HG02588 (cell line): ENCODE data around the gene GAP43.

ENCODE experiments used
- ATAC-seq: cut with Tn5 transposase; IDR thresholded peaks from one replicate; pipeline ENCODE4 v1.9.1; 2021; ENCODE audit warnings: mild to moderate bottlenecking, moderate library complexity; ENCODE audit not compliant: unreplicated experiment

The GAP43 gene, protein sequence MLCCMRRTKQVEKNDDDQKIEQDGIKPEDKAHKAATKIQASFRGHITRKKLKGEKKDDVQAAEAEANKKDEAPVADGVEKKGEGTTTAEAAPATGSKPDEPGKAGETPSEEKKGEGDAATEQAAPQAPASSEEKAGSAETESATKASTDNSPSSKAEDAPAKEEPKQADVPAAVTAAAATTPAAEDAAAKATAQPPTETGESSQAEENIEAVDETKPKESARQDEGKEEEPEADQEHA

DNA sequence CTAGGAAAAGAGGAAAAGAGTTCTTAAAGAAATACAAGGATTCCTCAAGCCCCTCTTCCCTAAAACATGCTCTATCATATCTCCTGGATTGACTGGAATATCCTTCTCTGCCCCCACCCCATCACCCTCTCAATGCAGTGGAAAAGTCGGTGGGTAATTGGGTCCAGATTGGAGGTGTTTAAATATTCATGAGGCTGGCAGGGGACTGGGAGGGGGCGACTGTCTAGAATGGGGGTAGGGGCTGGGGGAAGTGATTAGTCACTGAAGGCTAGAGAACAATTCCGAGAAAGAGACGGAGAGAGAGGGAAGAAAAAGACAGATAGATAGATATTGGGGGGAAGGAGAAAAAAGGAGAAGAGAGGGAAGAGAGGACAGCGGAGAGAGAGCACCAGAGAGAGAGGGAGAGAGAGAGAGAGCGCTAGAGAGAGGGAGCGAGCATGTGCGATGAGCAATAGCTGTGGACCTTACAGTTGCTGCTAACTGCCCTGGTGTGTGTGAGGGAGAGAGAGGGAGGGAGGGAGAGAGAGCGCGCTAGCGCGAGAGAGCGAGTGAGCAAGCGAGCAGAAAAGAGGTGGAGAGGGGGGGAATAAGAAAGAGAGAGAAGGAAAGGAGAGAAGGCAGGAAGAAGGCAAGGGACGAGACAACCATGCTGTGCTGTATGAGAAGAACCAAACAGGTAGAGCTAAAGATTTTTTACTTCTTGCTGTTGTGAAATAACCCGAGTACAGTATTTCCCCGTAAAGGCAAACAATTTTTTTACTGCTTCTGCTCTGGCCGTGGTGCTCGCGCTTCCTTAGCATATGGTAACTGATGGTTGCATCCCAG, at the start of gene GAP43:
TSS of gene GAP43 (plus strand) at position 467 of the 825 bp plus-strand sequence. CDS start at position 647, 180 bp downstream.
- ATAC-seq: no peak

- ATAC-seq: no peak
Observed at GRCh38 chr3:115576325-115576875, 46.9 kb upstream of the GAP43 start.

- ATAC-seq: no peak
Observed at GRCh38 chr3:115577000-115577399, 46.3 kb upstream of the GAP43 start.

DNA sequence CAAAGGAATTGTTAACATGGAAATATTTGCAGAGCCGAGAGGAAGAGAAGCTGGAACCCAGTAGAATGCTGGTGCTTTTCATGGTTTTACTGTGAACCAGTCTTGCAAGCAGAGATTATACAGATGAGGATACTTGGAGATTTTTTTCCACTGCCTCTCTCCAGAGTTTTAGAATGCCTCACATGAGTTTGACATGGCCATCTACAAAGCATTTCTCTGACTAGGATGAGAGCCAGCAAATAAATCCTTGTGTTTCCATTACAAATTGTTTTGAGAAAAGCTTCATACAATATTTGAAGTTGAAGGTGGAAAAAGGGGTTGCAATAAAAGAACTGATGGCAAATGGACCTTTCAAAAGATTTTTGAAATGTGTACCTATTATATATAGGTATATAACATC, 45.0 kb upstream of the GAP43 start:
- no peak for ATAC-seq

DNA sequence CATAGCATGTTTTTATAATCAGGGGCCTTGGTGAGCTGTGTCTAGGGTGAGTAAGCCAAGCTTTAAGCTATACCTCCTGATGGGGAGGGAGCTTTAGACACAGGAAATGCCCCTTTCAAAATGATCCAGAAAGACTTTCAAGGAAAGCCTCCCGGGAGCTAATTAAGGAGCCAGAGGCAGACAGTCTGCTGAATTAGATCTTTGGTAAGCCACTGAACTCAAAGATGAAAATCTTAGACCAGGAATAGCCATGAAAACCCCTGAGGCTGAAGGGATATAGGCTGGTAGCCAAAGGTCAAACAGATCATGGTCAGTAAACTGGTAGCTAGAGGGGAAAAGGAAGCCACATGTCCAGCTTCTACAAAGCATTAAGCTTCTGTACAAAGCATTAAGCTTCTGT, 42.7 kb upstream of the GAP43 start:
- no peak for ATAC-seq

DNA sequence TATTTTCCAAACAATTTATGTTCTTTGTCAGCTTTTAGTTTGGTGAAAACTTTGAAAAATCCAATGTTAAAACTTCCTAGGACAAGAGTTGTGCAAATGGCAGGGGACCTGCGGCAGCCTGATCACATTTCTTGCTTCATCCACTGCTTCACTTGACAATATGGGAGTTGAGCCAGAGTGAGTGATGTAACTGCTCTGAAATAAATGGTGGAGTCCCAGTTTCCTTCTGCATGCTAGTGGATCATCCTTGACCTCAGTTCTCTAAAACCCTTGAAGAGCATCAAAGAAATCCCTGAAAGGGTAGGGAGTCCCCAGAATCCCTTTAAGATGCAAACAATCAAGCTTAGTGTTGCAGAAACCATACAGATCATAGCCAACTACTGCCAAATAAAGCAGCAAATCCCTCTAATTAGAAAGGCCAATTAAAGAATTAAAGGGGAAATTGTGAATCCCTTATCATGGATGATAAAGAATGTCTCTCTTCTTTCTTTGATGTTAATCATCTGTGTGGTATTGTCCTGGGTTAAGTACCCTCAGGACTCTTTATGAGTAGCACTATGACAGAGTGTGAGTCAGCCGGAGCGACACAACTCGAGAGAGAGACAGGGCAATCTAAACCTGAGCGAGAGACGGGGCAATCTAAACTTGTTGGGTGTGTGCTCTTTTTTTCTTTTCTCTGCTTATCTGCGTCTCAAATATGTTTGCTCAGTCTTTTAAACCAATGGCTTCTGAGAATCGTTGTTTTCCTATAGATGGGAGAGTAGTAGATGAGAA, 41.8 kb upstream of the GAP43 start:
- no peak for ATAC-seq

DNA sequence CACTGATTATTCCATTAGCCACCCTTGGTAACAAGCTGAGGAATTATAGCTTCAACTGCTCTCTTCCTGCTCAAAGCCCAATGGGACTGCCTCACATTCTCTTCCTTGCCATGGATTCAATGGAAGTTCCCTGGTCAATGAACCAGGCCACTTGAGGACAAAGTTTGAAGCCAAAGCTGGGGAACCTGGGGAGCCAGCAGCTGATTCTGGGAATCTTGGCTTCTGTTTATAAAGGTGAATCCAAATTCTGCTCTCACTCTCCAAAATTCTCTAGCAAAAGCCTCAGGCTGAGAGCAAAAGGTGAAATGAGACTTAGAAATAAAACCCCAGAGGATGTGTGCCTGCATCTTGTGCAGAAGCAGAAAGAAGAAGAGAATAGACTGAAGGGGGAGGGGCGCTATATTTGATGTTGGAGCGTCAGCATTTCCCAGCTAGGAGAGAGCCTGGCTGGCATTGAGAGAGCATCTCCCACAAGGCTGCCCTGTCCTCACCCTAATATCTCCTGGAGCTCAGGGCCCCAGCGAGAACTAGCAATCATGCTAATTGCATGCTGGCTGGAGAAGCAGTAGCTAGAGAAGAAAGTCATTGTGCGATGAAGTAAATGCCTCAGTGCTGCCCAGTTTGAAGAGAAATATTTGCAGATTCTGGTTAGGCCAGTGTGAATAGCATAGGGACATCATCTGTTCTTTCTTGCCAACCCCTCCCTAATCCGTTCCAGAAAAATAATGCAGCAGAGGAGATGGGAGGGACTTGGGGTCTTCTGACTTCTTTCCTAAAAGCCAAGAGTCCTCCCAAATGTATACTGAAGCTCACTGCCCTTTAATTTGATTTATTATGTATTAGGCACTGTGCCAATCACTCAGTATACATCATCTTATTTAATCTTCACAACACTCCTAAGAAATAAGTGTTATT, 34.9 kb upstream of the GAP43 start:
- ATAC-seq: no peak

- ATAC-seq: no peak
Observed at GRCh38 chr3:115590873-115591272, 32.4 kb upstream of the GAP43 start.

GRCh38 chr3:115595611-115596275, 27.6 kb upstream of the GAP43 start:
- no peak for ATAC-seq

- no peak for ATAC-seq
Observed at GRCh38 chr3:115598216-115598615, 25.1 kb upstream of the GAP43 start.

GRCh38 chr3:115602194-115602593, 21.1 kb upstream of the GAP43 start:
- no peak for ATAC-seq

DNA sequence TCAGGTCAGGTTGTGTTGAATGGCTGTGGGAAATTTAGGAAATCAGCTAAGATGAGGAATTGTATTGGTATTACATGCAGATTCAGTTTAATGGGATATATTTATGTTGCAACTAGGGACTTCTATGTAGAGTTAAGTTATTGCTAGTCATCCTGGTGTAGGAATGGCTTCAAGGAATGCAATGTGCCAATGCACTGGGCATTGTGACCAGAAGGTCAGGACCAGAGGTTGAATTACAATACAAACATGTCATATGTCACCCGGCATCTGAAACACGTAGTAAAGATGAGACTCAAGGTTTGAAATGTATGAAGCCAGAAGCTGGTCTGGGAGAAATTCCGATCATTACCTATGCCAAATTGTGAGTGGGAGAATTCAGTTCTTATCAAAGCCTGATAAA, 11.7 kb upstream of the GAP43 start:
- no peak for ATAC-seq

GRCh38 chr3:115615001-115615814, 8.1 kb upstream of the GAP43 start:
- ATAC-seq: no peak

GRCh38 chr3:115616461-115616860, 6.8 kb upstream of the GAP43 start:
- ATAC-seq: no peak

- ATAC-seq: no peak
Observed at GRCh38 chr3:115617591-115617990, 5.7 kb upstream of the GAP43 start.

DNA sequence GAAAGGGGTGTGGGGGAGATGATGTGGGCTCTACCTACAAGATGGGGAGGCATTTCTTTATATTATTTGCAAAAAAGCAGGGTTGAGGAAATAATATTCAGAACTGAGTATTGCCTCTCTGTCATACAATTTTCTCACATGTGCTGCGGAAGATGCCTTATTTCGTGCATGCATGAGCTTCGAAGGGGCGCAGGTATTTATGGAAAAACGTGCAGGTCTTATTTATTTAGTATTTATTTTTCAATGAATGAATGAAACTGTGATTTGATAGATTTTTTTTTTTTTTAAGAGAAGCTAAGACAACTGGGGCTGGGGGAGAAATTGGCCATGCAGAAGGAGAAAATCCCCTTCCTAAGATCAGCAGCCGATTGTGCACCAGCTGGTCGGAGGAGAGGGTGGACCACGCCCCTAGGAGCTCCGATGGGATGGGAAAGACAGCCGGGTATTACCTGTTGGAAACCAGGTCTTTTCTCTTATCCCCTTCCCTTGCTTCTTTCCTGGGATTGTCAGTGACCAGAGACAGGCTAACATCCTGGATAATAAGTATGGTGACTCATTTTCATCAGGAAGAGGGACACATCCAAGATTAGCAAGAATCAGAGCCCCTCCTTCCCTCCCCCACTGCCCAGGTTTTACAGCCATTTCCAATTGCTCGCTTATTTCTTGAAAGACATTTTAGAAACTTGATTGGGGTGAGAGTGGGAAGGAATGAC, 875 bp downstream of the GAP43 start:
- ATAC-seq: no peak

DNA sequence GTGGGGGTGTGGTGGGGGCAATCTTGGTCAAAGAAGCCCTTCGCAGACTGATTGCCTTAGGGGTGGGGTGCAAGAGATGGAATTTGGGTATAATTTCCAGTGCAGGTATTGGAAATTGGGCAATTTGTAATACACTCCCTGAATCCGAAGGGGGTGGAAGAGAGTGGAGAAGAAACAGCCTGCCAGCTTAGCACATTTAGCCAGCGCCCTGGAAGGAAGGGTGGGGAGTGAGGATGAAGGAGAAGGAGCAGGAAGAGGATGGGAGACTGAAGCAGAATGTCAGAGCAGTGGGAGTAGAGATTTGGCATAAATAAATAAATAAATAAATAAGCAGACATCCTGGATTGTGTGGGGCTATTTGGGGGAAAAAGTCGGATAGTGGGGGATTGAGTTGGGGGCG, 1.6 kb downstream of the GAP43 start:
- no peak for ATAC-seq

GRCh38 chr3:115626006-115626409, 2.7 kb downstream of the GAP43 start:
- no peak for ATAC-seq
